K562 (cell line): ENCODE results near the gene RALB. TPM values are rescaled to one million over a fixed set of nuclear protein-coding genes. Genes with fewer than 3 reads are reported as not detected.
A peak's percentile ranks its signal among the peaks of the same experiment; 100 is the strongest.

ENCODE experiments used
- ATAC-seq: fragments of 200-7000 bp; cut with Tn5 transposase; 3 replicates; pipeline ENCODE4 v1.9.1; 2020; ENCODE audit warnings: moderate library complexity
- BruUV-seq: library from RNA; stranded (reverse); fragments of 400-500 nt; replicated peaks from 2 replicates; lab custom pipeline; 2021; lab: Mats Ljungman, UMichigan
- CTCF ChIA-PET: fragments of 300-600 bp; formaldehyde crosslinking; extraction: SDS; loops from one replicate; lab custom pipeline; 2021; ENCODE audit warnings: low intra/inter-chr PET ratio; lab: Yijun Ruan, JAX
- POLR2A ChIA-PET: fragments of 300-600, 350-650 bp; sonication (Branson Sonifier 250); formaldehyde crosslinking; extraction: SDS; loops from one replicate; lab custom pipeline; 2021; ENCODE audit warnings: antibody characterized with exemption, inconsistent platforms; lab: Yijun Ruan, JAX
- DNase-seq, 4 experiments: peaks; one replicate each; pipeline versions ENCODE4 v3.0.0 to v3.0.0-alpha.2; 2011 to 2018; ENCODE audit warnings: low spot score in 3 of 4, mixed read lengths in 3 of 4; ENCODE audit errors: extremely low read depth in 1 of 4
- FAIRE-seq: peaks from 2 replicates; lab custom pipeline; 2011; peaks lifted over from hg19 to GRCh38; lab: Jason Lieb, UNC
- H2AFZ ChIP-seq: 2 replicates; pipeline ENCODE4 v1.6.0; 2011; ENCODE audit warnings: low read depth, low read length, control low read depth, inconsistent platforms
- H3K27ac ChIP-seq: fragments of 200-600 bp; 3 replicates; pipeline ENCODE4 v1.8.0; 2011; ENCODE audit warnings: low read depth, mild to moderate bottlenecking, control low read depth, inconsistent platforms, low read length, moderate library complexity, mixed read lengths; ENCODE audit errors: extremely low read depth
- H3K27me3 ChIP-seq, 2 experiments: fragments of 300-600 bp in 1 of 2; 2 replicates in 1 of 2; 3 replicates in 1 of 2; pipeline versions ENCODE4 v1.6.0 to v1.8.0; 2011; ENCODE audit warnings: inconsistent platforms in 2 of 2, low read length in 2 of 2, mild to moderate bottlenecking in 1 of 2, mixed read lengths in 1 of 2, moderate library complexity in 1 of 2; ENCODE audit not compliant: control insufficient read depth in 2 of 2, insufficient read depth in 2 of 2
- H3K36me3 ChIP-seq: fragments of 300-600 bp; 3 replicates; pipeline ENCODE4 v1.8.0; 2011; ENCODE audit warnings: mild to moderate bottlenecking, low read length, inconsistent platforms; ENCODE audit not compliant: control insufficient read depth, insufficient read depth
- H3K4me1 ChIP-seq, 2 experiments: fragments of 200-600 bp in 1 of 2; replicated peaks in 1 of 2; 2 replicates in 1 of 2; 3 replicates in 1 of 2; pipeline versions ENCODE4 v1.5.1 to v1.8.0; 2011; ENCODE audit warnings: inconsistent platforms in 2 of 2, low read length in 2 of 2, mild to moderate bottlenecking in 1 of 2, mixed read lengths in 1 of 2, moderate library complexity in 1 of 2; ENCODE audit not compliant: control insufficient read depth in 2 of 2, insufficient read depth in 2 of 2
- H3K4me2 ChIP-seq: 2 replicates; pipeline ENCODE4 v1.6.1; 2011; ENCODE audit warnings: low read length, control low read depth, inconsistent platforms, mixed read lengths; ENCODE audit not compliant: insufficient read depth
- H3K4me3 ChIP-seq: fragments of 200-600 bp; sonication (generic), shearing (Covaris generic); 2 replicates; pipeline ENCODE4 v1.5.1; 2016; ENCODE audit warnings: control low read depth, inconsistent platforms
- H3K79me2 ChIP-seq: fragments of 200-600 bp; 3 replicates; pipeline ENCODE4 v1.8.0; 2011; ENCODE audit warnings: low read length, inconsistent platforms; ENCODE audit not compliant: control insufficient read depth, insufficient read depth
- H3K9ac ChIP-seq, 2 experiments: 2 replicates each; pipeline versions ENCODE4 v1.6.0 to v1.6.1; 2011; ENCODE audit warnings: low read depth in 2 of 2, low read length in 2 of 2, control low read depth in 1 of 2, inconsistent platforms in 1 of 2, mild to moderate bottlenecking in 1 of 2, mixed read lengths in 1 of 2; ENCODE audit not compliant: insufficient read depth in 1 of 2
- H3K9me1 ChIP-seq: one replicate; pipeline ENCODE4 v1.6.0; 2011; ENCODE audit warnings: inconsistent platforms, mild to moderate bottlenecking, low read length, moderate library complexity; ENCODE audit not compliant: control insufficient read depth, insufficient read depth
- H3K9me3 ChIP-seq: replicated peaks from 2 replicates; pipeline ENCODE4 v1.5.1; 2011; ENCODE audit warnings: low read depth, low read length, inconsistent platforms; ENCODE audit not compliant: control insufficient read depth, insufficient read depth
- H4K20me1 ChIP-seq: replicated peaks from 2 replicates; pipeline ENCODE4 v1.6.1; 2011; ENCODE audit warnings: low read length, inconsistent platforms, mixed read lengths; ENCODE audit not compliant: control insufficient read depth, insufficient read depth
- BRD4 ChIP-seq: fragments of 200-600 bp; sonication (generic); IDR thresholded peaks from 2 replicates; pipeline ENCODE4 v1.6.1; 2017; ENCODE audit warnings: inconsistent platforms
- CLOCK ChIP-seq: fragments of 250-450 bp; sonication (Bioruptor Pico); IDR thresholded peaks from 2 replicates; pipeline ENCODE4 v1.4.0; 2020; ENCODE audit warnings: mild to moderate bottlenecking, moderate library complexity, borderline replicate concordance
- E2F1 ChIP-seq: sonication (generic); formaldehyde crosslinking; IDR thresholded peaks from 2 replicates; pipeline ENCODE4 v1.8.1; 2023; ENCODE audit warnings: mild to moderate bottlenecking, missing genetic modification reagents, moderate library complexity
- FOSL1 ChIP-seq: fragments of 200-800 bp; sonication (Bioruptor generic); conservative IDR thresholded peaks from 2 replicates; pipeline ENCODE4 v1.6.1; 2016; ENCODE audit warnings: missing genetic modification characterization, missing compliant biosample characterization
- JUNB ChIP-seq: fragments of 450-650 bp; formaldehyde crosslinking; conservative IDR thresholded peaks from 2 replicates; pipeline ENCODE4 v1.4.0; 2020; ENCODE audit warnings: mild to moderate bottlenecking
- LARP7 ChIP-seq: fragments of 450-650 bp; IDR thresholded peaks from 2 replicates; pipeline ENCODE4 v1.6.1; 2016
- PURB ChIP-seq: sonication (generic); formaldehyde crosslinking; IDR thresholded peaks from 2 replicates; pipeline ENCODE4 v1.9.0; 2021; ENCODE audit warnings: low read depth, mild to moderate bottlenecking, missing genetic modification reagents
- RBM14 ChIP-seq: fragments of 200-400 bp; formaldehyde crosslinking; IDR thresholded peaks from 2 replicates; pipeline ENCODE4 v1.6.1; 2018; ENCODE audit warnings: low read depth, mild to moderate bottlenecking, low read length, moderate library complexity, borderline replicate concordance; ENCODE audit not compliant: insufficient read depth
- RBM15 ChIP-seq: fragments of 200-400 bp; formaldehyde crosslinking; IDR thresholded peaks from 2 replicates; pipeline ENCODE4 v1.6.1; 2018; ENCODE audit warnings: mild to moderate bottlenecking, low read length, moderate library complexity; ENCODE audit not compliant: insufficient read depth
- SPI1 ChIP-seq: IDR thresholded peaks from 2 replicates; pipeline ENCODE4 v1.6.1; 2011; ENCODE audit warnings: low read depth, low read length, control low read depth, borderline replicate concordance
- SREBF2 ChIP-seq: sonication (generic); formaldehyde crosslinking; IDR thresholded peaks from 2 replicates; pipeline ENCODE4 v1.4.0; 2020; ENCODE audit warnings: mild to moderate bottlenecking, missing genetic modification reagents
- ZNF263 ChIP-seq: sonication (generic); formaldehyde crosslinking; IDR thresholded peaks from 2 replicates; pipeline ENCODE4 v1.8.0; 2022; ENCODE audit warnings: mild to moderate bottlenecking, missing genetic modification reagents, borderline replicate concordance
- ZNF398 ChIP-seq: fragments of 250-450 bp; sonication (Bioruptor Pico); IDR thresholded peaks from 2 replicates; pipeline ENCODE4 v1.8.0; 2021; ENCODE audit warnings: moderate library complexity, mild to moderate bottlenecking, inconsistent platforms
- ZNF79 ChIP-seq: fragments of 250-450 bp; sonication (Bioruptor Pico); IDR thresholded peaks from 2 replicates; pipeline ENCODE4 v1.4.0; 2020; ENCODE audit warnings: low read depth, mild to moderate bottlenecking, moderate library complexity
- WGBS: fragments of 100-300 bp; shearing (Covaris generic); methylation state at CpG from one replicate; pipeline ENCODE4 v1.1.6; 2016; ENCODE audit warnings: low coverage, mixed read lengths; ENCODE audit not compliant: insufficient coverage; ENCODE audit errors: missing lambda C conversion rate; 5-methylcytosine and 5-hydroxymethylcytosine counted together
- in situ Hi-C: fragments of 300-500 bp; cut with MboI; formaldehyde crosslinking; loops from 4 replicates; pipeline ENCODE4 v1.15.0; 2018; ENCODE audit warnings: inconsistent platforms, mixed read lengths
- intact Hi-C: fragments of 100-400 bp; cut with micrococcal nuclease; formaldehyde crosslinking; loops from 2 replicates; pipeline ENCODE4 v1.14.2; 2022
- polyA plus RNA-seq, 8 experiments: library from polyadenylated mRNA; depleted of rRNA in 4 of 8; stranded (reverse) in 5 of 8; unstranded in 3 of 8; fragments of >200 nt; fragmentation: Nextera tagmentation in 2 of 8; fragmentation: Illumina TruSeq in 1 of 8; extraction: Ambion mirVana in 2 of 8; extraction: Trizol in 1 of 8; gene quantifications; 2 replicates each; pipeline versions ENCODE4 v1.2.1 to v1.2.3, GENCODE V29; 2011 to 2014; ENCODE audit warnings: inconsistent platforms in 1 of 8, missing spikeins in 1 of 8
- total RNA-seq, 7 experiments: library from RNA; depleted of rRNA in 6 of 7; stranded (reverse); fragments of >200 nt in 6 of 7; fragmentation: Illumina TruSeq in 2 of 7; extraction: Trizol in 2 of 7; gene quantifications; 2 replicates each; pipeline versions ENCODE4 v1.2.1 to v1.2.3, GENCODE V29; 2011 to 2021; ENCODE audit warnings: low replicate concordance in 1 of 7

Gene RALB
- total and polyA plus RNA-seq, 9 of the 15 experiments (the other 6 are each of a cell fraction or from before 2014, with no cell fraction given) = 14.8 to 65.6 (median 38.4) TPM

GRCh38 chr2:120243211-120243610 is 9.4 kb upstream of the RALB start:
- Histone ChIP-seq H3K27me3 (peaks cover 0 to 6% of the 10 kb centered on the region in 2 experiments; a peak in 3 of 5 replicates), H3K4me3 (no peak overlapping the region), H3K9me3 (no peaks in the 10 kb centered on the region), H2AFZ (peak overlapping the region; percentile 38; the same call in 1 of the 2 replicates), H3K4me1 (peaks cover 14 to 21% of the 10 kb centered on the region in 2 experiments), H3K36me3 (no peaks in the 10 kb centered on the region), H3K9me1 (no peaks in the 10 kb centered on the region), H3K27ac (no peak overlapping the region), H4K20me1 (no peaks in the 10 kb centered on the region; the same call in 1 of the 2 replicates), H3K4me2 (no peak overlapping the region), H3K79me2 (no peaks in the 10 kb centered on the region), H3K9ac (no peak overlapping the region)
- POLR2A ChIA-PET = interaction anchor here (0.5 to 0.6 kb wide), 2 partner anchors 9 to 447 kb away, joined by 3 read pairs; no protein-coding TSS in a partner anchor
- FAIRE-seq (no peak), ATAC-seq (no peak), DNase-seq (no peak)
- 11% methylated on average over 3 of the region's 3 CpGs for WGBS
- TF ChIP-seq FOSL1 (tag) (0 out of 2 replicates have a peak, but pooled peaks have one; percentile 21), JUNB (no peak), PURB (CRISPR knock-in tag) (no peak), CLOCK (CRISPR knock-in tag) (no peak), LARP7 (no peak), BRD4 (no peak), ZNF398 (CRISPR knock-in tag) (no peak), SPI1 (peak; percentile 67; the same call in 1 of the 2 replicates), ZNF79 (CRISPR knock-in tag) (no peak), ZNF263 (CRISPR knock-in tag) (peak; percentile 68), RBM14 (no peak), SREBF2 (CRISPR knock-in tag) (no peak), RBM15 (no peak), E2F1 (CRISPR knock-in tag) (no peak)
- in situ Hi-C loops = no loop called here
- CTCF ChIA-PET = no interaction called here
- no TSS peak for BruUV-seq
- intact Hi-C loops = no loop called here
